ENCODE measurements around the gene IL1RAPL2. TPM values are rescaled to one million over a fixed set of nuclear protein-coding genes. Genes with fewer than 3 reads are reported as not detected.

The IL1RAPL2 gene
- polyA plus RNA-seq, 1 of the 3 experiments (the other 2 are of a cell fraction), result 0.13 TPM

DNA sequence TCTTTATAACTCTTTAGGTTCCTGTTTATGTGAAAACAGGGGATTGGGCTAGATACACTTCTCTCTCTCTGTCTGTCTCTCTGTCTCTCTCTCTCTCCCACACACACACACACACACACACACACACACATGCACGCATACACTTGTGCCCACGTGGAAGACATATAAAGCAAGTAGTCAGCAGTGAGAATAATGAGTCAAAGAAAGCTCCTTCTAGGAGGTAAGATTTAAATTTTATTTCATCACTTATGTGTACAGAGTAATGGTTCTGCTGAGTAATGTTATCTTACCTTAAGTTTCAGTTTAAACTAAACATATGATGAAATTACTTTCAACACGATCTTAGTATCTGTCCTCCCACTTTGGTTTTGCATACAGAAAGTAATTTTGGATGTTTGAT, 897.5 kb downstream of the IL1RAPL2 start (continued):
- TF ChIP-seq, protein P1, sequence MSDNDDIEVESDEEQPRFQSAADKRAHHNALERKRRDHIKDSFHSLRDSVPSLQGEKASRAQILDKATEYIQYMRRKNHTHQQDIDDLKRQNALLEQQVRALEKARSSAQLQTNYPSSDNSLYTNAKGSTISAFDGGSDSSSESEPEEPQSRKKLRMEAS (IDR thresholded peaks at IDR 0.05; ENCODE audit: low read depth), result no peak
- TF ChIP-seq TCF12 (IDR thresholded peaks at IDR 0.05) (no peak), SIN3A (IDR thresholded peaks at IDR 0.05; ENCODE audit: borderline replicate concordance, low read depth, low read length) (no peak), NRF1 (IDR thresholded peaks at IDR 0.05; ENCODE audit: low read depth, low read length) (no peak), GATA2 (CRISPR knock-in tag; IDR thresholded peaks at IDR 0.05) (no peak), RFX5 (IDR thresholded peaks at IDR 0.05; ENCODE audit: low read length) (no peak), RXRA (IDR thresholded peaks at IDR 0.05; ENCODE audit: borderline replicate concordance, low read depth) (no peak)

DNA sequence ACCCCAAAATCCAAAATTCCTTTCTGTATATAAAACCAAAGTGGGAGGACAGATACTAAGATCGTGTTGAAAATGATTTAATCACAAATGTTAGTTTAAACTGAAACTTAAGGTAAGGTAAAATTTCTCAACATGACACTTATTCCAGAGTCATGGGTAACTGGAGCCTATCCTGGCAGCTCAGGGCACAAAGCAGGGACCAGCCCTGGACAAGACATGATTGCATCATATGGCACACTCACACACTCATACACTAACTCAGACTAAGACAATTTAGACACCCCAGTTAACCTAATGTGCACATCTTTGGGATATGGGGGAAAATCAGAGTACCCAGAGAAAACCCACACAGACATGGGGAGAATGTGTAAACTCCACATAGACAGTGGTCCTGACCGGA, 898.6 kb downstream of the IL1RAPL2 start:
- Histone ChIP-seq H3K4me1 (ENCODE audit: control insufficient read depth in 1 of 2, insufficient read depth in 2 of 2, low read depth in 1 of 2, low read length in 1 of 2) (no peaks in the 10 kb centered on the region), H3F3A (replicated peaks; ENCODE audit: insufficient read depth) (no peaks in the 10 kb centered on the region), H3K9me2 (no peaks in the 10 kb centered on the region), H3K27me3 (ENCODE audit: insufficient read depth) (no peaks in the 10 kb centered on the region), H3K9me3 (no peaks in the 10 kb centered on the region), H3K4me2 (no peak overlapping the region), H3K4me3 (ENCODE audit: low read depth in 2 of 2, low read length in 1 of 2) (no peak overlapping the region), H3K36me3 (replicated peaks in 1 of 2; ENCODE audit: control insufficient read depth in 1 of 2, insufficient read depth in 2 of 2, low read length in 1 of 2) (no peaks in the 10 kb centered on the region), H3K27ac (ENCODE audit: low read depth in 2 of 2, low read length in 1 of 2) (no peak overlapping the region), H3K79me2 (ENCODE audit: insufficient read depth) (no peaks in the 10 kb centered on the region), H3K9ac (no peak overlapping the region), H2AFZ (ENCODE audit: low read depth) (no peak overlapping the region), H4K20me1 (ENCODE audit: insufficient read depth) (no peaks in the 10 kb centered on the region)
- TF ChIP-seq NFIC (IDR thresholded peaks at IDR 0.05; ENCODE audit: borderline replicate concordance), result no peak
- no peak for TF ChIP-seq SMC3 (IDR thresholded peaks at IDR 0.05; ENCODE audit: low read depth, low read length)
- TF ChIP-seq EZH2phosphoT487 (IDR thresholded peaks at IDR 0.05; ENCODE audit: borderline replicate concordance, low read depth), result no peak
- TF ChIP-seq POLR2AphosphoS5 (IDR thresholded peaks at IDR 0.05; ENCODE audit: low read depth, low read length), result no peak
- TF ChIP-seq GABPA (IDR thresholded peaks at IDR 0.05; ENCODE audit: low read depth), result no peak
- no peak for TF ChIP-seq TAF1 (IDR thresholded peaks at IDR 0.05; ENCODE audit: borderline replicate concordance, low read depth, low read length)
- no peak for TF ChIP-seq RCOR1 (IDR thresholded peaks at IDR 0.05; ENCODE audit: low read length)
- no peak for TF ChIP-seq CHD2 (IDR thresholded peaks at IDR 0.05; ENCODE audit: low read length, partially characterized antibody)
- TF ChIP-seq NRF1 (IDR thresholded peaks at IDR 0.05; ENCODE audit: low read depth, low read length), result no peak
- TF ChIP-seq YY1 (IDR thresholded peaks at IDR 0.05; ENCODE audit: low read depth), result no peak
- TF ChIP-seq, protein P2, sequence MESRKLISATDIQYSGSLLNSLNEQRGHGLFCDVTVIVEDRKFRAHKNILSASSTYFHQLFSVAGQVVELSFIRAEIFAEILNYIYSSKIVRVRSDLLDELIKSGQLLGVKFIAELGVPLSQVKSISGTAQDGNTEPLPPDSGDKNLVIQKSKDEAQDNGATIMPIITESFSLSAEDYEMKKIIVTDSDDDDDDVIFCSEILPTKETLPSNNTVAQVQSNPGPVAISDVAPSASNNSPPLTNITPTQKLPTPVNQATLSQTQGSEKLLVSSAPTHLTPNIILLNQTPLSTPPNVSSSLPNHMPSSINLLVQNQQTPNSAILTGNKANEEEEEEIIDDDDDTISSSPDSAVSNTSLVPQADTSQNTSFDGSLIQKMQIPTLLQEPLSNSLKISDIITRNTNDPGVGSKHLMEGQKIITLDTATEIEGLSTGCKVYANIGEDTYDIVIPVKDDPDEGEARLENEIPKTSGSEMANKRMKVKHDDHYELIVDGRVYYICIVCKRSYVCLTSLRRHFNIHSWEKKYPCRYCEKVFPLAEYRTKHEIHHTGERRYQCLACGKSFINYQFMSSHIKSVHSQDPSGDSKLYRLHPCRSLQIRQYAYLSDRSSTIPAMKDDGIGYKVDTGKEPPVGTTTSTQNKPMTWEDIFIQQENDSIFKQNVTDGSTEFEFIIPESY (IDR thresholded peaks at IDR 0.05; ENCODE audit: borderline replicate concordance, low read depth), result no peak
- no peak for TF ChIP-seq ELF1 (IDR thresholded peaks at IDR 0.05)
- TF ChIP-seq GATA2 (CRISPR knock-in tag; IDR thresholded peaks at IDR 0.05), result no peak
- TF ChIP-seq FOSL2 (IDR thresholded peaks at IDR 0.05; ENCODE audit: borderline replicate concordance, low read depth), result no peak
- TF ChIP-seq, protein P3, sequence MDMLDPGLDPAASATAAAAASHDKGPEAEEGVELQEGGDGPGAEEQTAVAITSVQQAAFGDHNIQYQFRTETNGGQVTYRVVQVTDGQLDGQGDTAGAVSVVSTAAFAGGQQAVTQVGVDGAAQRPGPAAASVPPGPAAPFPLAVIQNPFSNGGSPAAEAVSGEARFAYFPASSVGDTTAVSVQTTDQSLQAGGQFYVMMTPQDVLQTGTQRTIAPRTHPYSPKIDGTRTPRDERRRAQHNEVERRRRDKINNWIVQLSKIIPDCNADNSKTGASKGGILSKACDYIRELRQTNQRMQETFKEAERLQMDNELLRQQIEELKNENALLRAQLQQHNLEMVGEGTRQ (IDR thresholded peaks at IDR 0.05; ENCODE audit: borderline replicate concordance, low read depth, low read length), result no peak
- CTCF ChIA-PET, result no interaction called here
- POLR2A ChIA-PET, result no interaction called here
- 7% methylated on average over 2 of the region's 2 CpGs for WGBS (ENCODE audit: low lambda C conversion rate)
- DNase-seq, result no peak

Measured in SK-N-SH (cell line).